Mesothelial cell of epicardium (in vitro differentiated cells): ENCODE measurements around the gene PEG3. TPM values are rescaled to one million over a fixed set of nuclear protein-coding genes. Genes with fewer than 3 reads are reported as not detected.

ENCODE experiments used
- DNase-seq, 2 experiments: peaks; one replicate each; pipeline ENCODE4 v3.0.0; 2021; ENCODE audit warnings: low spot score in 2 of 2; ENCODE audit not compliant: unreplicated experiment in 2 of 2
- H3K27ac Mint-ChIP-seq: 2 replicates; pipeline ENCODE4 v1.8.0; 2021; ENCODE audit warnings: mixed read lengths
- H3K27me3 Mint-ChIP-seq: 2 replicates; pipeline ENCODE4 v1.8.0; 2021; ENCODE audit warnings: low read depth, mixed read lengths
- H3K36me3 Mint-ChIP-seq: 2 replicates; pipeline ENCODE4 v1.8.0; 2021; ENCODE audit warnings: mixed read lengths
- H3K4me1 Mint-ChIP-seq: 2 replicates; pipeline ENCODE4 v1.8.0; 2021; ENCODE audit warnings: mixed read lengths
- H3K4me3 Mint-ChIP-seq: 2 replicates; pipeline ENCODE4 v1.8.0; 2021; ENCODE audit warnings: mild to moderate bottlenecking, moderate library complexity, mixed read lengths
- H3K9me3 Mint-ChIP-seq: 2 replicates; pipeline ENCODE4 v1.8.0; 2021; ENCODE audit warnings: mixed read lengths
- total RNA-seq: library from RNA; stranded (reverse); gene quantifications from 3 replicates; pipeline ENCODE4 v1.2.1, GENCODE V29; 2021
- TF ChIP-seq, protein P1 (sequence below): fragments of 200-600 bp; sonication (generic); IDR thresholded peaks from one replicate; pipeline ENCODE4 v1.5.0; 2021; ENCODE audit warnings: antibody characterized with exemption; ENCODE audit not compliant: unreplicated experiment

PEG3 gene
- total RNA-seq, 1 donor from 2014 or later: not detected

DNA sequence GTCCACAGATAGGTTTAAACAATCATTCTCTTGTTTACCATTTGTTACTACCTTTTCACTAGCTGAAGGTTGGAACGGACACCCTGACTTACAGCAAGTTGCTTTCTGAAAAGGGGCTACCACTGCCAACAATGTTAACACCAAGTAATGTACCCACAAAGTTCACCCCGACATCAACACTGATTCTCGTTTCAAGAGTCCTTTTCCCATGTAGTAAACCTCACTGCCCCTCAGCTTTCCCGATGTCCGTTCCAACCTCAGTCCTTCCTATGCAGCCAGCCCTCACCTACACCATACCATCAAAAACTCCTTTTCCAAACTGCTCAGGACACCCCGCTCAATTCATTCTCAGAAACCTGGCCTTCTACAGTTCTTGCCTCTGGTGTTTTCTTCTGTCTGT, 29.0 kb downstream of the PEG3 start:
- H3K4me3 Mint-ChIP-seq: no peak overlapping the region
- DNase-seq: no peak
- H3K27ac Mint-ChIP-seq: no peak overlapping the region
- peaks cover 83% of the 10 kb centered on the region for H3K9me3 Mint-ChIP-seq
- no peaks in the 10 kb centered on the region for H3K4me1 Mint-ChIP-seq
- no peaks in the 10 kb centered on the region for H3K27me3 Mint-ChIP-seq
- H3K36me3 Mint-ChIP-seq: no peaks in the 10 kb centered on the region
- TF ChIP-seq, protein P1, sequence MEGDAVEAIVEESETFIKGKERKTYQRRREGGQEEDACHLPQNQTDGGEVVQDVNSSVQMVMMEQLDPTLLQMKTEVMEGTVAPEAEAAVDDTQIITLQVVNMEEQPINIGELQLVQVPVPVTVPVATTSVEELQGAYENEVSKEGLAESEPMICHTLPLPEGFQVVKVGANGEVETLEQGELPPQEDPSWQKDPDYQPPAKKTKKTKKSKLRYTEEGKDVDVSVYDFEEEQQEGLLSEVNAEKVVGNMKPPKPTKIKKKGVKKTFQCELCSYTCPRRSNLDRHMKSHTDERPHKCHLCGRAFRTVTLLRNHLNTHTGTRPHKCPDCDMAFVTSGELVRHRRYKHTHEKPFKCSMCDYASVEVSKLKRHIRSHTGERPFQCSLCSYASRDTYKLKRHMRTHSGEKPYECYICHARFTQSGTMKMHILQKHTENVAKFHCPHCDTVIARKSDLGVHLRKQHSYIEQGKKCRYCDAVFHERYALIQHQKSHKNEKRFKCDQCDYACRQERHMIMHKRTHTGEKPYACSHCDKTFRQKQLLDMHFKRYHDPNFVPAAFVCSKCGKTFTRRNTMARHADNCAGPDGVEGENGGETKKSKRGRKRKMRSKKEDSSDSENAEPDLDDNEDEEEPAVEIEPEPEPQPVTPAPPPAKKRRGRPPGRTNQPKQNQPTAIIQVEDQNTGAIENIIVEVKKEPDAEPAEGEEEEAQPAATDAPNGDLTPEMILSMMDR: no peak

DNA sequence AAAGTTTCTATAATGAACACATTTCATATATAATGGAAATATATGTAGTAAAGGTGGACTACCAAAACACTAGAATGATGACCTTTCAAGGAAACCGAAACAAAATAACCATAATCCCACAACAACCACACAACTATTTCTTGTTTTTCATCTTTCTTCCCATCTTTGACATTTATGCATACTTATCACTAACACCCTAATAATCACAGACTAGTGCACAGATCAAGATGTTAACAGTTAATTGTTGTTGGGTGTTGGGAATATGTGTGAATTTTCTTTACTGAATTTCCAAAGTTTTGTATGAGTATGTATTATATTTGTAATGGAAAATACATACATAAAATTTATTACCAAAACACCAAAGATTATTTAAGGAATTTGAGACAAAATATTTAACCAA, 30.3 kb downstream of the PEG3 start:
- Mint-ChIP-seq H3K4me3 (no peak overlapping the region), H3K27me3 (no peaks in the 10 kb centered on the region), H3K27ac (no peak overlapping the region), H3K9me3 (peaks cover 83% of the 10 kb centered on the region), H3K36me3 (no peaks in the 10 kb centered on the region), H3K4me1 (no peaks in the 10 kb centered on the region)
- DNase-seq: no peak
- TF ChIP-seq, protein P1: no peak

DNA sequence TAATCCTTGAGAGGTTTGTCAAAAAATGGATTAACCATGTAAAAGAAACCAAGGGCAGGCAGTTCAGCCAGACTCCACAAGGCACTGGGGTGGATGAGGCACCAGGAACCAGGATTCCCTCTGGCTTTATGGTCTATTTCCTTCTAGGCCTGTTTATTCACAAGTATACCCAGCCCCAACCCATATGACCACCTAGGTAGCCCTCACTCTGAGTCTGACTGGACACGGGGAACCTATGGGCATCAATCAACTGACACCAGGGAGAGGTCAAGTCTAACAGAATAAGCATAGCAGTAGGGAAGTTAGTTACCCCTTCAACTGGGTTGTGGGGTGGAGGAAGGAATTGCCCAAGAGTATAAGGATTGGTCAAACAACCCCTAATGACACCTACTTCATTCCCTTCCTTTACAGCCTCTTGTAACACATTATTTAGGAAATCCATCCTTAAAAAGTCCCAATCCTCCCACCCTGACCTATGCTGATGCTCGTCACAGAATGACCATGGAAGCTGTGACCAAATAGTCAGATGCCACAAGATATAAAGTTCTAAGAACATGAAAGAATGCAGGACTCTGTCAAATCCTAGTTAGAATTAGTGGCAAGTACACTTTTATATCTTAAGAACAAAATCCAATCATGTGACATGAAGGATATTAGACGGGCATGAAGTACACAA, 31.7 kb downstream of the PEG3 start:
- DNase-seq: no peak
- Mint-ChIP-seq H3K27me3 (no peaks in the 10 kb centered on the region), H3K4me1 (no peaks in the 10 kb centered on the region), H3K9me3 (peaks cover 80% of the 10 kb centered on the region), H3K4me3 (no peak overlapping the region), H3K36me3 (no peaks in the 10 kb centered on the region), H3K27ac (no peak overlapping the region)
- TF ChIP-seq, protein P1: no peak

DNA sequence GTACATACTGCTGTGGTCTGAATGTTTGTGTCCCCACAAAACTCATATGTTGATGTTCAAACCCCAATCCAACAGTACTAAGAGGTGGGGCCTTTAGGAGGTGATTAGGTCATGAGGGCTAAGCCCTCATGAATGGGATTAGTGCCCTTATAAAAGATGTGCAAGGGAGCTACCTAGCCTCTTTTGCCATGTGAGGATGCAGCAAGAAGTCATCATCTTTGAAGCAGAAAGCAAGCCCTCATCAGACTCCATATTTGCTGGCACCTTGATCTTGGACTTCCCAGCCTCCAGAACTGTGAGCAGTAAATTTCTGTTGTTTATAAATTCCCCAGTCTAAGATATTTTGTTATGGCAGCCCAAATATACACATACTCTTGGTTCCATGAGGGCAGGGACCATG, 33.9 kb downstream of the PEG3 start:
- TF ChIP-seq, protein P1: no peak
- peaks cover 77% of the 10 kb centered on the region for H3K9me3 Mint-ChIP-seq
- H3K4me3 Mint-ChIP-seq: no peak overlapping the region
- H3K4me1 Mint-ChIP-seq: no peaks in the 10 kb centered on the region
- DNase-seq: no peak
- no peaks in the 10 kb centered on the region for H3K27me3 Mint-ChIP-seq
- H3K36me3 Mint-ChIP-seq: peaks cover under 1% of the 10 kb centered on the region
- H3K27ac Mint-ChIP-seq: no peak overlapping the region

Other genes starting within 250 kb of the PEG3 start
- gene ZNF71, start 245.4 kb downstream of the PEG3 start, total RNA-seq: 17.5 to 19.5 TPM (median 18.0 TPM) in 3 replicates
- gene SMIM17, start 197.6 kb downstream of the PEG3 start, total RNA-seq: 1.6 to 2.6 TPM (median 2.1 TPM) in 3 replicates
- 0.07 to 0.34 TPM in 2 of 3 replicates, not detected in the other for gene ZNF835, start 169.0 kb downstream of the PEG3 start, total RNA-seq
- not detected in 3 replicates for gene ZIM2, start within 50 bp of the PEG3 start, total RNA-seq